Smooth muscle cell of the coronary artery (primary cell): ENCODE measurements around the gene MB. TPM values are rescaled to one million over a fixed set of nuclear protein-coding genes. Genes with fewer than 3 reads are reported as not detected.

ENCODE experiments used
- total RNA-seq: library from RNA; depleted of rRNA; stranded (reverse); fragments of >200 nt; gene quantifications from 2 replicates; pipeline ENCODE4 v1.2.3, GENCODE V29; 2014; ENCODE audit warnings: low replicate concordance

MB gene
- 0.15 TPM in 1 of 2 replicates, not detected in the other for total RNA-seq

GRCh38 chr22:35617137-35617755 lies at the start of gene MB:
MB (minus strand) TSS chr22:35617329; CDS start chr22:35617257, 72 bp downstream.

GRCh38 chr22:35648066-35649025 lies 31.2 kb upstream of the MB start, which contains the start of gene APOL6:
APOL6 (plus strand) TSS chr22:35648446; CDS start chr22:35656426, 7,980 bp downstream.

Other genes starting within 250 kb of the MB start
- gene HMOX1, start 236.2 kb downstream of the MB start, total RNA-seq: 24.1 and 94.4 TPM in 2 replicates
- 11.5 and 26.8 TPM in 2 replicates for gene MCM5, start 217.2 kb downstream of the MB start, total RNA-seq
- not detected in 2 replicates for gene RASD2, start 76.5 kb downstream of the MB start, total RNA-seq
- 8.5 and 26.2 TPM in 2 replicates for gene APOL6, start 31.1 kb upstream of the MB start, total RNA-seq
- not detected in 2 replicates for gene APOL5, start 100.5 kb upstream of the MB start, total RNA-seq